ENCODE data around the gene RETN.

Gene RETN

GRCh38 chr19:7698583-7698982 is 29.7 kb downstream of the RETN start:
- H3K79me2 ChIP-seq (ENCODE audit: insufficient read depth, low read length), result no peaks in the 10 kb centered on the region
- no peaks in the 10 kb centered on the region for H3K9me3 ChIP-seq (ENCODE audit: insufficient read depth, low read depth, low read length)
- H3K9me2 ChIP-seq (replicated peaks; ENCODE audit: low read depth, low read length), result no peaks in the 10 kb centered on the region
- no peak for TF ChIP-seq EZH2phosphoT487 (IDR thresholded peaks at IDR 0.05; ENCODE audit: borderline replicate concordance)
- TF ChIP-seq, protein P1, sequence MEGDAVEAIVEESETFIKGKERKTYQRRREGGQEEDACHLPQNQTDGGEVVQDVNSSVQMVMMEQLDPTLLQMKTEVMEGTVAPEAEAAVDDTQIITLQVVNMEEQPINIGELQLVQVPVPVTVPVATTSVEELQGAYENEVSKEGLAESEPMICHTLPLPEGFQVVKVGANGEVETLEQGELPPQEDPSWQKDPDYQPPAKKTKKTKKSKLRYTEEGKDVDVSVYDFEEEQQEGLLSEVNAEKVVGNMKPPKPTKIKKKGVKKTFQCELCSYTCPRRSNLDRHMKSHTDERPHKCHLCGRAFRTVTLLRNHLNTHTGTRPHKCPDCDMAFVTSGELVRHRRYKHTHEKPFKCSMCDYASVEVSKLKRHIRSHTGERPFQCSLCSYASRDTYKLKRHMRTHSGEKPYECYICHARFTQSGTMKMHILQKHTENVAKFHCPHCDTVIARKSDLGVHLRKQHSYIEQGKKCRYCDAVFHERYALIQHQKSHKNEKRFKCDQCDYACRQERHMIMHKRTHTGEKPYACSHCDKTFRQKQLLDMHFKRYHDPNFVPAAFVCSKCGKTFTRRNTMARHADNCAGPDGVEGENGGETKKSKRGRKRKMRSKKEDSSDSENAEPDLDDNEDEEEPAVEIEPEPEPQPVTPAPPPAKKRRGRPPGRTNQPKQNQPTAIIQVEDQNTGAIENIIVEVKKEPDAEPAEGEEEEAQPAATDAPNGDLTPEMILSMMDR (conservative IDR thresholded peaks at IDR 0.05; ENCODE audit: low read length), result no peak
- H3K4me2 ChIP-seq (ENCODE audit: low read depth, low read length, poor library complexity, severe bottlenecking), result no peak overlapping the region
- no peaks in the 10 kb centered on the region for H3K4me1 ChIP-seq (ENCODE audit: insufficient read depth, low read length, poor library complexity, severe bottlenecking)
- no peaks in the 10 kb centered on the region for H3F3A ChIP-seq (ENCODE audit: low read depth)
- no peaks in the 10 kb centered on the region for H3K27me3 ChIP-seq (ENCODE audit: insufficient read depth, low read length, poor library complexity, severe bottlenecking)
- H3K9ac ChIP-seq (ENCODE audit: low read depth, low read length, poor library complexity, severe bottlenecking), result no peak overlapping the region
- H4K20me1 ChIP-seq (ENCODE audit: insufficient read depth, low read length, poor library complexity, severe bottlenecking), result no peaks in the 10 kb centered on the region
- no peak overlapping the region for H2AFZ ChIP-seq (ENCODE audit: low read length)
- H3K36me3 ChIP-seq (ENCODE audit: insufficient read depth, low read length), result no peaks in the 10 kb centered on the region
- no peak overlapping the region for H3K4me3 ChIP-seq (ENCODE audit: low read length, poor library complexity, severe bottlenecking)

DNA sequence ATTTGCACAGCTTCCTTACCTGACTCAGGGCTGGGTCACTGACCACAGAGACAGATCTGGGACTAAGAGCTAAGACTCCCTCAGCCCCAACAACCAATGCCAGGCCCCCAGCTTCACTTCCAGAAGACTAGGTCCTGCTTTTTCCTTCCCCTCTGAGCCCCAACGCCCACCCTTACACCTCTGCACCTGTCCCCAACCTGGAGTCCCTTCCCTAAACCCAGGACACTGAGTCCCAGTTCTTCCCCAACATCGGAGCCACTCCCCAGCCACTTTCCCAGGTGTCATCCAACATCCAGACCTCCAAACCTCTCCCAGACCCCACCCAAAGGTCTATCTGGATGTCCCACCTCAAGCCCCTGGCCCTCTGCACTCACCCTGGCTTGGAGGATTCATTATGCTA is 30.2 kb downstream of the RETN start:
- H2AFZ ChIP-seq (ENCODE audit: low read length), result no peak overlapping the region

DNA sequence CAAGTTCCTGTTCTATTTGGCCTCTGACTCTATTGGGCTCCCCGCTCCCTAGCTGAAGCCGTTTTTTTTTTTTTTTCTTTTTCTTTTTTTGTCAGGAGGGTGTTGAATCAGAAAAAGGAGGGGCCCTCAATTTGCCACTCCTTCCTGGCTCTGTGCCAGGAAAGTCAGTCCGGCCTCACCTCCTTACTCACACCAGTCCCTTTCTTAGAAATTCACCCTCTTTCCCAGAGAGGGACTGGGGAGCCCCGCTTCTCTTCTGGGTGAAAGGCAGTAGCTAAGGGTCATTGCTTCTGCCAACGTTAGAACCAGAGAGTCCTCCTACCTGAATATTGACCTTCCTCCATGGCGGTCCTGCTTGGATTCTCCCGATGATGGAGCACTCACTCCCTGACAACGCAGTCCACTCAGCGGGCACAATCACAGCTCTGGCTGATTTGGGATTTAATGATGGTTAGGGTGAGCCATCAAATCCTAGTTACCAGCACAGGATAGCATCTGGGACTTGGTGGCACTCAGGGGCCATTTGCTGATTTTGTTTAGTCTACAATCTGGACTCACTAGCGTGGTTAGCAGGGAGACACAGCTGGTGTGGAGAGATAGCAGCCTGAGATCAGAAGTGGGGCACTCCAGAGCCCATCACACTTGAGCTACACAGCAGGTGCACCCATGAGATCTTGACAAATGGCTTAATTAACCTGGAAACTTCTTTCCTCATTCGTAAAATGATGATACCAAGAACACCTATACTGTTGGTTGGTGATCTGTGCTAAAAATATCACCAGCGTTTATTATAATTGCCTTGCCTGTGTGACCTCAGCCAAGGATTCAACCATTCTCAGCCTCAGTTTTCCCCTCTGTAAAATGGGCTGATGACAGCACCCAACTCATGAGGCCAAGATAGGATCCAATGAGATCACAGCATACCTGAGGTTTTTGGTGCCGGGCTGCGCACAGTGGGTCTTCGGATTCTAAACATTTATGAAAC is 30.9 kb downstream of the RETN start:
- no peaks in the 10 kb centered on the region for H3K79me2 ChIP-seq (ENCODE audit: insufficient read depth, low read length)
- no peaks in the 10 kb centered on the region for H3K36me3 ChIP-seq (ENCODE audit: insufficient read depth, low read length)
- H3K4me1 ChIP-seq (ENCODE audit: insufficient read depth, low read length, poor library complexity, severe bottlenecking), result no peaks in the 10 kb centered on the region
- TF ChIP-seq, protein P1 (conservative IDR thresholded peaks at IDR 0.05; ENCODE audit: low read length), result no peak
- TF ChIP-seq EZH2phosphoT487 (IDR thresholded peaks at IDR 0.05; ENCODE audit: borderline replicate concordance), result no peak
- H2AFZ ChIP-seq (ENCODE audit: low read length), result no peak overlapping the region
- H3K27me3 ChIP-seq (ENCODE audit: insufficient read depth, low read length, poor library complexity, severe bottlenecking), result no peaks in the 10 kb centered on the region
- no peaks in the 10 kb centered on the region for H3K9me3 ChIP-seq (ENCODE audit: insufficient read depth, low read depth, low read length)
- no peaks in the 10 kb centered on the region for H4K20me1 ChIP-seq (ENCODE audit: insufficient read depth, low read length, poor library complexity, severe bottlenecking)
- no peak overlapping the region for H3K9ac ChIP-seq (ENCODE audit: low read depth, low read length, poor library complexity, severe bottlenecking)
- no peak overlapping the region for H3K4me3 ChIP-seq (ENCODE audit: low read length, poor library complexity, severe bottlenecking)
- no peaks in the 10 kb centered on the region for H3K9me2 ChIP-seq (replicated peaks; ENCODE audit: low read depth, low read length)
- no peak overlapping the region for H3K4me2 ChIP-seq (ENCODE audit: low read depth, low read length, poor library complexity, severe bottlenecking)
- no peaks in the 10 kb centered on the region for H3F3A ChIP-seq (ENCODE audit: low read depth)

More for the DNA sequence above, 30.2 kb downstream of the RETN start:
- H3K4me1 ChIP-seq (ENCODE audit: insufficient read depth, low read length, poor library complexity, severe bottlenecking), result no peaks in the 10 kb centered on the region
- no peak overlapping the region for H3K4me3 ChIP-seq (ENCODE audit: low read length, poor library complexity, severe bottlenecking)
- no peak overlapping the region for H3K4me2 ChIP-seq (ENCODE audit: low read depth, low read length, poor library complexity, severe bottlenecking)
- no peak for TF ChIP-seq EZH2phosphoT487 (IDR thresholded peaks at IDR 0.05; ENCODE audit: borderline replicate concordance)
- TF ChIP-seq, protein P1 (conservative IDR thresholded peaks at IDR 0.05; ENCODE audit: low read length), result no peak
- H3K9ac ChIP-seq (ENCODE audit: low read depth, low read length, poor library complexity, severe bottlenecking), result no peak overlapping the region
- H3K36me3 ChIP-seq (ENCODE audit: insufficient read depth, low read length), result no peaks in the 10 kb centered on the region
- H4K20me1 ChIP-seq (ENCODE audit: insufficient read depth, low read length, poor library complexity, severe bottlenecking), result no peaks in the 10 kb centered on the region
- H3F3A ChIP-seq (ENCODE audit: low read depth), result no peaks in the 10 kb centered on the region
- no peaks in the 10 kb centered on the region for H3K27me3 ChIP-seq (ENCODE audit: insufficient read depth, low read length, poor library complexity, severe bottlenecking)
- H3K9me2 ChIP-seq (replicated peaks; ENCODE audit: low read depth, low read length), result no peaks in the 10 kb centered on the region
- no peaks in the 10 kb centered on the region for H3K9me3 ChIP-seq (ENCODE audit: insufficient read depth, low read depth, low read length)
- no peaks in the 10 kb centered on the region for H3K79me2 ChIP-seq (ENCODE audit: insufficient read depth, low read length)

Data from Loucy (cell line).